Hepatocyte (in vitro differentiated cells): ENCODE data around the gene MS4A15.

Experiments
- CTCF ChIP-seq: fragments of 200-600 bp; sonication (generic); IDR thresholded peaks from 2 replicates; pipeline ENCODE4 v1.5.1; 2016; ENCODE audit warnings: antibody characterized with exemption, mild to moderate bottlenecking; ENCODE audit not compliant: poor library complexity
- EZH2 ChIP-seq: fragments of 200-600 bp; sonication (generic); IDR thresholded peaks from 2 replicates; pipeline ENCODE4 v1.6.1; 2016; ENCODE audit warnings: antibody characterized with exemption, mild to moderate bottlenecking, borderline replicate concordance

DNA sequence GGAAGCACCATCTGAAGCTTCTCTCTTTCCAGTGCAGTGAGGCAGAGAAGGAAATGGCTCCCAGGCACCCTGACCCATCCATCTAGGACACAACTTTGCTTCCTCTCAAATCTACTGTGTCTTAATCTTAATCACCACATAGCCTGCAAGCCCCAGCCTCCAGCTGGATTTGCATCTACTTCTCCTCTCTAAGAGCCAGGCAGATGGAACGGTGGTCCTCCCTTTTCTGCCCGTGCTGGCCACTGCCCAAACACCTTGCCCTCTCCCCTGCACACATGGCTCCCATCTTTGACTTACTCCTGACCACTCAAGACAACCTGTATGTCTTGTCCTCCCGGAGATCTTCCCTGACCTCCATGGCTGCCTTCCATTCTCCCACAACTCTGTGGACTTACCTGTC is 35.9 kb downstream of the MS4A15 start:
- TF ChIP-seq CTCF (no peak), EZH2 (no peak)
